Retina (tissue), 1 donor: ENCODE data around the gene MUTYH.
"Not testable (repeated sequence)": the region's sequence is repeated elsewhere in the genome, so short reads cannot be mapped to it uniquely, and the experiment has no call there.

Experiments
- DNase-seq: peaks from one replicate; pipeline ENCODE4 v3.0.0-alpha.2; 2016

The MUTYH gene

DNA sequence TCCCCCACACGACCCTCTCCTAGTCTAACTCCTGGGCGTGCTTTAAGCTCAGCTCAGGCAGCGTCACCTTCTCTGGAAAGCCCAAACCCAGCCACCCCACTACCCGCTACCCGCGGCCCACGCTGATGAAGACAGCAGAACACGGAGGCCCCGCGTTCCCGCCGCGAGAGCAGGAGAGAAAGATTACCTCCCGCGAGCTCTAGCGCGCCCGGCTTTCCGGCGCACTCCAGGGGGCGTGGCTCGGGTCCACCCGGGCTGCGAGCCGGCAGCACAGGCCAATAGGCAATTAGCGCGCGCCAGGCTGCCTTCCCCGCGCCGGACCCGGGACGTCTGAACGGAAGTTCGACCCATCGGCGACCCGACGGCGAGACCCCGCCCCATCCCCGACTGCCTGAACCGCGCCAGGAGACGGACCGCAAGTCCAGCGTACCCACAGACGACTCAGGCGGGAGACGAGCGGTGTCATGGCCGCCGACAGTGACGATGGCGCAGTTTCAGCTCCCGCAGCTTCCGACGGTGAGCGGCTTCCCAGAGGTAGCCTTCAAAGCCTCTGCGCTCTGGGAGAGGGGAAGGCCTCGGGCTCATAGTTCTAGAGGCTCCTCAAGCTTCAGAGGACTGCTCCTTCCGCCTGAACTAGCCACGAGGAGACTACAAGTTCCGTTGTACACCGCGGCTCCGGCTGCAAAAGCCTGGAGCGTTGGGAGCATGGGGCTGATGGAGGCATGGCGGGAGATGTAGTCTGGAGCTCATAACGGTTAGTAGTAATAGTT lies at the start of gene MUTYH, which contains the start of gene TOE1:
Gene MUTYH, minus strand, starts transcription at position 652 of the 770 bp plus-strand sequence. CDS start 5,935 bp downstream, outside the sequence.
Gene TOE1, plus strand, starts transcription at position 382 of the 770 bp plus-strand sequence. Its CDS starts 83 bp downstream, at position 465.
- peak; percentile 97 for DNase-seq

DNA sequence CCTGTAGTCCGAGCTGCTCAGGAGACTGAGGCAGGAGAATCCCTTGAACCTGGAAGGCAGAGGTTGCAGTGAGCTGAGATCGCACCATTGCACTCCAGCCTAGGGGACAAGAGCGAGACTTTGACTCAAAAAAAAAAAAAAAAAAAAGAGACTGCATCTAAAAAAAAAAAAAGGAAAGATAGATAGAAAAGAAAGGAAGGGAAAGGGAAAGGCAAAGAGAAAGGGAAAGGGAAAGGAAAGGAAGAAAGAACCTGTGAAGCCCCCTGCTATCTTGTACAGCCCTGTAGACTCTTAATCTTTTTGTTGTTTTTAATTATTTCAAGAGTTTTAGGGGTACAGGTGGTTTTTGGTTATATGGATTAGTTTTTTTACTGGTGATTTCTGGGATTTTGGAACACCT lies 46.0 kb upstream of the MUTYH start:
- no peak for DNase-seq

DNA sequence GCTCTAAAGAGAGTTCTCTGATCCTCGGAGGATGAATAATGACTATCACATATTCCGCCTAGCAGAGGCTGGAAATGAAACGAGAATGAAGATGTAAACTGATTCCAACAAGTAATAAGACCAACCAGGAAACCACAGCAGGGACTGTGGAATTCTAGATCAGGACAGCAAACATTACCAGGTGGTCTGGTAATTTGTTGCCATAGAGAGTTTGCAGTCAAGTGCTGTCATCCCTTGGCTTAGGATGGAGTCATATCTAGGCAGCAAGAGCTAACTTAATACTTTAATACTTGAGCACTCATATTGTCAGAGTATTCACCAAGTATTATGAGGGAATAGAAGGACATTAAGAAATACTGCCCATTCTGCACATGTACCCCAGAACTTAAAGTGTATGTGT lies 45.1 kb upstream of the MUTYH start:
- no peak for DNase-seq

DNA sequence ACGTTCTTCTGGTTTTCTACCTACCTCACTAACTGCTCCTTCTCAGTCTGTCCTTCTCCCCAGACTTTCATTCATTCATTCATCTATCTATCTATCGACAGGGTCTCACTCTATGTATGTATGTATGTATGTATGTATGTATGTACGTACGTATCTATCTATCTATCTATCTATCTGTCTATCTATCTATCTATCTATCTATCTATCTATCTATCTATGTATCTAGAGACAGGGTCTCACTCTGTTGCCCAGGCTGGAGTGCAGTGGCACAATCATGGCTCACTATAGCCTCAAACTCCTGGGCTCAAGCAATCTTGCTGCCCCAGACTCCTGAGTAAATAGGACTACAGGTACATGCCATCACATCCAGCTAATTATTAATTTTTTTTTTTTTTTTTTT lies 44.0 kb upstream of the MUTYH start:
- not testable (repeated sequence) for DNase-seq

DNA sequence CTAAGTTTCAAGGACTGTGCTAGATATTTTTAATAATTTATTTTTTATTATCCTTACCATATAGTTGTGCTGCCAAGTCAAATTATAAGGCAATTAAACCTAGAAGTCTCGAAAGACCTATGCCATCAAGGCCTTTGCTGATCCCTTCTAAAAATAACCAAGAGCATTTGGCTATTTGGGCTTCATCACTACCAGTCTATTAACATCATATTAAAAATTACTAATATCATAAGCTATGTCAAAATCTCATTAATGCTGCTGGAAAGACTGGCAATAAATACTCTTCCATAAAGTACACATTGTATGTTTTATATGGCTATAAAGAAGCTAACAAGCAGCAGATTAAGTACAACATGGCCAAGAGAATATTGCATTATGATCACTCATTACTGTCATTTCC lies 43.0 kb upstream of the MUTYH start:
- DNase-seq = no peak

DNA sequence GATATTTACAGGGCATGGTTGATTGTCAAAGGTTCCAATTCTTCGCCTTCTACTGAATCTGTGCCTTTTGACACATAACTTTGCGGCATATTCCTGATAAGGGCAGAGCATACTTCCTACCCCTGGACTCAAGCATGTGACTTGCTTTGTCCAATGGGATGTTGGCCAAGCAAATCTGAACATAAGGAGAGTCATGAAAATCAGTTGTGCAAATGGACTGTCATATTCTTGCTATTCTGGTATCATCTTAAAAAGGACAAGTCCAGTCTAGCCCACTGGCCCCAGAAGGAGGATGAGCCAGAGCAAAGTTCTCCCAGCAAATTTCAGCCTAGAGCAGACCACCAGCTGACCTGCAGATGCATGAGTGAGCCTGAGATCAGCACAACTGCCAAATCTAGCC lies 41.0 kb upstream of the MUTYH start:
- DNase-seq = no peak

DNA sequence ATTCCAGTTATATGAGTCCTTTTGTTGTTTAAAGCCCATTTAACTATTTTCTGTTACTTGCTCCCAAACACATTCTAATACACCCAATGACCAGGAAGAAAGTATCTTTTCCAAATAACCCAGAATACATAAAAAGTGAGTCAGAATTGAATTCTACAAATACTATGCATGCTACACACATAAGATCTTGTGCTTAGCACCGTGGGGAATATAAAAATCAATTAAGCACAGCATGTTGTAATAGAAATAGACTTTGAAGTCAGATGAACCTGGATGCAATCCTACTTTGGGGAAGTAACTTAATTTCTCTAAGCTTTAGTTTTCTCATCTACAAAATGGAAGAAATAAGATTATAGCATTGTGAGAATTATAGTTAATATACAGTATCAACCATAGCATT lies 40.5 kb upstream of the MUTYH start:
- no peak for DNase-seq

DNA sequence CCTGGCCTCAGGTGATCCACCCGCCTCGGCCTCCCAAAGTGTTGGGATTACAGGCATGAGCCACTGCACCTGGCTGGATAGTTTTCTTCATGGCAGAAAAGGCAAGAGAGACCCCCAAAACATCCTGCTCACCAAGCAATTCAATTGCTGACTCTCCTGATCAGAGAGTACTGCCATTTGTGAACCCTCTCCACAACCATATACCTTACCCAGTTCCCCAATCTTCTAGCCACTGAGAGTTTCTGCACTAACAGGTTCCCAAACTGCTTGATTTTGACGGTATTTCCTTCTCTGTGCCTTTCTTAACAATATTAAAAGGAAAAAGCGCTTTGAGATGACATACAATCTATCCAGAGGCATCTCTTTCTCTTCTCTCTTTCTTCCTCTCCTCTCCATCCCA lies 39.9 kb upstream of the MUTYH start:
- DNase-seq = no peak

DNA sequence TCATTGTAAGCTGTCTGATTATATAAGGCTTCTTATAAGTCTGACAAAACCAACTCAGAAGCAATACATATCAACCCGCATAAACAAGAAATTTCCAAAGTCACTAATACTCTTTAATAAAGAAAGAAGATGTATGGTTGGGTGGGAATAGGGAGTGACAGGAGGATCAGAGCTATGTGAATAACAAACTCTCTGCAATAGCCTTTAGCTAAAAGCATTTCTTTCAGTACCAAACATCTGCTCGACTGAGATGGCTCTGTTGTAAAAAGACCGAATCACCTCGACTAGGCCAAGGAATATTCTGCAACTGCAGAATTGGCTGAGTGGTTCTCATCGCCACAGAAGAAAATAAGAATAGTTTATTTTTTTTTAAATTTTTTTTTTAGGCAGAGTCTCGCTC lies 39.3 kb upstream of the MUTYH start:
- no peak for DNase-seq

DNA sequence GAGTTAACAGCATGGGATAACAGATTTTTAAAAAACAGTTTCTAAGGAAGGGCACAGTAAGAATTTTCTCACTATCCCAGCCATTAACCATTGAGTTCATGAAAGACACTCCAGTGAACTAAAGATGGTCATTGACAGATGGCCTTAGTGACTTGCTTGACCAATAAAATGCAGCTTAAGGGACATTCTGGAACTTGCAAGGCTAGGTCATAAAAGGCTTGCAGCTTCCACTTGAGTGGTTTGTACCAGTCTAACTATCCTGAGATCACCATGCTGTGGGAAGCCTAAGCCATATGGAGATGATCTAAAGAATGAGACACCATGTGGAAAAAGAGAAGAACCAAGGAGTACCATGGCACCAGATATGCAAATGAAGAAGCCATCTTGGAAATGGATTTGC lies 37.9 kb upstream of the MUTYH start:
- no peak for DNase-seq

DNA sequence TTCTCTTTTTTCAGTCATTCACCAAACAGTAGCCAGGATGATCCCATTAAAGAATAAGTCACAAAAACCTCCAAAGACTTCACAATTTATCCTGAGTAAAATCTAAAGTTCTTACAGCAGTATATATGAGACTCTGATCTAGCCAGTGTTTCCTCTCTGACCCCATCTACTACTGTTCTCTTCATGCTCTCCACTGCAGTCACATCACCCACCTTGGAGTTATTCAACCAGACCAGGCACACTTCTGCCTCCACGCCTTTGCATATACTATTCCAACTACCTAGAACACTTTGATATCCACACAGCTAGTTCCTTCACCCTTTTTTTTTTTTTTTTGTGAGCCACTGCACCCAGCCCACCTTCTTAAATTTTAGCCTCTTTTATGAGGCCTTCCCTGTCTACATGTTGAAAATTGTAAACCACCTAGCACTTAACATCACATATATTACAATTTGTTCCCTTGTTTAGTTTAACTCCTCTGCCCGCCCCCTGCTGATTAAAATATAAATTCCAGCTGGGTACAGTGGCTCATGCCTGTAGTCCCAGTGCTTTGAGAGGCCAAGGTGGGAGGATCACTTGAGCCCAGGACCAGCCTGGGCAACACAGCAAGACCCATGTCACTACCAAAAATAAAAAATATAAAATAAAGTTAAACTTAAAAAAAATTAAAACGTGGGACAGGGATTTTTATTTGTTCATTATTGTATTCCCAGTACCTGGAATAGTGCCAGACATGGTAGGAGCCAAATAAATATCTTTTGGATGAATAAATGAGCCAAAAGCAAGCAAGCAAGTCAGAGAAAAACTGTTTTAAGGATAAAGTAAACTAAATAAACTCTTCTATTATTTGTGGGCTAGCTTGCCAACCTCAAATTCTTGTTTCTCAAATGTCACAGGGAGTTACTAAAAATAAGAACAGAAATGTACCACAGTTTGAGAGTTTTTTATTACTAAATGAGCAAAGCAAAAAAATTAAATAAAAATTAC lies 35.2 kb upstream of the MUTYH start:
- no peak for DNase-seq

DNA sequence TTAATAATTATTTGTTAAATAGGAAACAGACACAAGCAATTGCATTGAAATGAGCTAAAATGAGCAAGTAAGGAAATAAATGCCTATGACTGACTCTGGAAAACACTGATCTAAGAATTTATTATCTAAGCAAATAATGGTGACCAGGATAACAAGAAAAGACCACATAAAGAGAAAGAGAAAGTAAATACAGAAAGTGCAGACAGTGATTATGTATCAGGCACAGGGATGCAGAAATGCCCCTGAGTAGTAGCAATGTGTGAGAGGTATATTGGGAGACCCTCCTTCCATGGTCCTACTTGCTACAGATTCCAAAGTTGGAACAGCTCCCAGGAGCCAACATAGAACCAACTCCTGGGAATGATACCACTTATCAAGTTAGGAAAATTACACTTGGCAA lies 33.3 kb upstream of the MUTYH start:
- DNase-seq = no peak

DNA sequence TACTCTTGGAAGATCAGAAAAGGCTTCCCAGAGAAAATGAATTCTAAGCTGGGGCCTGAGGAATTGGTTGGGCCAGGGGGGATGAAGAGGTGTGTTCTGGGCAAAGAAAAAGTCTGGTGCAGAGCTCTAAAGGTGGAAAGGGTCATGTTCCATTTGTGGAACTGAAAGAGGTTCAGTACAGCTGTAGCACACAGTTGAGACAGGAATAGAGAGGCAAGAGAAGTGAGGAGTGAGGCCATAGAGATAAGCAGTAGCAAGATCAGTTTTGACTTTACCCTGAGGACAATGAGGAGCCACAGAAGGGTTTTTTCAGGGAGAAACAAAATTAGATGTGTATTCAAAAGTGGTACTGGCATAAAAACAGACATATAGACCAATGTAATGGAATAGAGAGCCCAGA lies 30.3 kb upstream of the MUTYH start:
- DNase-seq = no peak

DNA sequence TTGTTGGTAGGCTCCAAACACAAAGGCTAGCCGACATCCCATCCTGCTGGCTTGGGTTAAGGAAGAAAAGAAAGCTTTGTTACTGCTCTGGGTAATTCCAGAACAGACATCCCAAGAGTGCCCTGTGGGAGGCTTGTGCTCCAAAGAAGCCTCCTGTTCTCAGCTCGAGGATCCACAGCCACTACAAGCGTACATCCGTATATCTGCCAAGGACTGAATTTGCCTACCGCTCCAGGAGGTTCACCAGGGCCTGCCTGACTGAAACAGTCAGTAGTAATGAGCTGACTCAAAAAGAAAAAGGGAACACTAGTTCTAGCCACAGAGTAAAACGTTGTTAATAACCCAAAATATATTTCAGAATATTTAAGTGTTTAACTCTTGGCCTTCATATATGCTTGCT lies 24.8 kb upstream of the MUTYH start:
- no peak for DNase-seq

DNA sequence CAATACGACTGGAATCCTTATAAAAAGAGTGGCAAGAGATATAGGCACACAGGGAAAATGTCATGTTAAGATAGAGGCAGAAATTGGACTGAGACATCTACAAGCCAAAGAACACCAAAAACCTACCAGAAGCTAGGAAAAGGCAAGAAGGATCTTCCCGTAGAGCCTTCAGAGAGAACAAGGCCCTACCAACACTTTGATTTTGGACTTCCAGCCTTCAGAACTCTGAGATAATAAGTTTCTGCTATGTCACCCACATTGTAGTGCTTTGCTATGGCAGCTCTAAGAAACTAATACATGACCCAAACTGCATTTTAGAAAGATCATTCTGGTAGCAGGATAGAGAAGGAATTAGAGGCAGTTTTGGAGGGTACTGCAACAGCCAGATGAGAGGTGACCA lies 24.1 kb upstream of the MUTYH start:
- DNase-seq = no peak

DNA sequence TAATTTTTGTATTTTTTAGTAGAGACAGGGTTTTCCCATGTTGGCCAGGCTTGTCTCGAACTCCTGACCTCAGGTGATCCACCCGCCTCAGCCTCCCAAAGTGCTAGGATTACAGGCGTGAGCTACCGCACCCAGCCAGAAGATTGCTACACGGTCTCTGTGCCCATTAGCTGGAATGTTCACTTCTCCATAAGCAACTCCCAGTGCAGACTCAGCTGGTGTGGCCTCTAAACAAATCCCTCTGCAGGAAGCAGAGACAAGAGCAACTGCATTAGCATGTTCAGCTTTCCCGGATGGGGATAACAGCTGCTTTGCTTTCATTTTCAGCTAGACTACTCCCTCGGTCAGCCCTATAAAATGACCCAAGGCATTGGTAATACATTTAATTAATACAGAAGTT lies 20.7 kb upstream of the MUTYH start:
- DNase-seq = not testable (repeated sequence)

DNA sequence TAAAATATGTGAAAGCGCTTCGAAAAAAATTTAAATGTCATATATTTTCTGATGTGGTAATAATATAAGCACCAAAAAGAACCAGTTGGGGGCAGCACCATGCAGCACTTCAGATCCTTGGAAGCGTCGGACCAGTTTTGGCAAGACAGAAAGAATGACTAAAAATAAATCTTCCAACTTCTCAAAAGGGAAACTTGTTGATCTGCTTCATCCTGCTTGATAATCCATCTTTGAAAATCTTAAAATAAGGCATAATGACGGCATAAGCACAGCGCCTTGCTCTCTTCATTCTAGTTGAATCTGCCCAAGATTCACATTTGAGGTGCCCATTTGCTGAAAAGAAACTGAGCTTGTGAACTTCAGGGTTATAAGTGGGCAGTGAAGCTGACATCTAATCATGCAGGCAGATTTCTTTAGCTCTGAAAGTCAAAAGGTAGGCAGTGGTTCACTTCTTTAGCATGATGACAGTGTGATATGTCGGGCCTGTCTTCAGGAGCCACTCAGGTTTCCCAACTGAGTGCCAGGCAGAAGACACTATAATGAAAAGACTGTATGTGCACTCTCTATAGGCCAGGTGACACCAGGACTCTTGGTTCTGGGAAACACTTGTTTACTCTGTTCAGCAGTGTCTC lies 19.8 kb upstream of the MUTYH start:
- DNase-seq = peak; percentile 44

DNA sequence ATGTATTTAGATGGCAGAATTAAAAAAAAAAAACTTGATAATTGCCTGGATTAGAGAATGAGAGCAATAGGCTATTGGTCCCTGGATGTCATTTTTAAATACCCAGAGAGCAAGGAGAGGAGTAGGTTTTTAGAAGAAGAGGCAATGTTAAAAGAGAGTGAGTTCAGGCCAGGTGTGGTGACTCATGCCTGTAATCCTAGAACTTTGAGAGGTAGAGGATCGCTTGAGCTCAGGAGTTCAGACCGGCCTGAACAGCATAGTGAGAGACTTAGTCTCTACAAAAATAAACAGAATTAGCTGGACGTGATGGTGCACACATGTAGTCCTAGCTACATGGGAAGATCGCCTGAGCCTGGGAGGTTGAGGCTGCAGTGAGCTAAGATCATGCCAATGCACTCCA lies 15.9 kb upstream of the MUTYH start:
- no peak for DNase-seq

DNA sequence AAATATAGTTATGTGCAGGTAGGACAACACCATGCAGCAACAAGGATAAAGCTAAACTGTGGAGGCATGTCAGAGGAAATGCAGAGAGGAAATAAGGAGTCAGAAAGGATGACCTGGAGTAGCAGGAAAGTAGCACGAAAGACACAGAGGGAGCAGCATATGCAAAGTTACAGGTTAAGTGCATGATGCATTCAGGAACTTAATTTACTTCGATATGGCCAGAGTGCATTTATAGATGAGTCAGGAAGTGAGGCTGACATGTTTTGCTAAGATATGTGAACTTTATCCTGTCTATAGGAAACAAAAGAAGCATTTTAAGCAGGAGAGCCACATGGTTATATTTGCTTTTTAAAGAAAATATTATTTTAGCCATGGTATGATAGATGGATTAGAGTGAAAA lies 15.4 kb upstream of the MUTYH start:
- DNase-seq = no peak

DNA sequence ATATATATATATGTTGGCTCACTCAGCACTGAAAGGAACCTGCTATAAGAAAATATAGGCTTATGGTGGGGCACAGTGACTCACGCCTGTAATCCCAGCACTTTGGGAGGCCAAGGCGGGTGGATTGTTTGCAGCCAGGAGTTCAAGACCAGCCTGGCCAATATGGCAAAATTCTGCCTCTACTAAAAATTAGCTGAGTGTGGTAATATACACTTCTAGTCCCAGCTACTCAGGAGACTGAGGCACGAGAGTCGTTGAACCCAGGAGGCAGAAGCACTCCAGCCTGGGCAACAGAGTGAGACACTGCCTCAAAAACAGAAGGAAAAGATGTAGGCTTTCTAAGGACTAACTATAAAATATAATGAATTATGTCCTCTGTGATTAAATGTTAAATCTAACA lies 14.6 kb upstream of the MUTYH start:
- DNase-seq = no peak

DNA sequence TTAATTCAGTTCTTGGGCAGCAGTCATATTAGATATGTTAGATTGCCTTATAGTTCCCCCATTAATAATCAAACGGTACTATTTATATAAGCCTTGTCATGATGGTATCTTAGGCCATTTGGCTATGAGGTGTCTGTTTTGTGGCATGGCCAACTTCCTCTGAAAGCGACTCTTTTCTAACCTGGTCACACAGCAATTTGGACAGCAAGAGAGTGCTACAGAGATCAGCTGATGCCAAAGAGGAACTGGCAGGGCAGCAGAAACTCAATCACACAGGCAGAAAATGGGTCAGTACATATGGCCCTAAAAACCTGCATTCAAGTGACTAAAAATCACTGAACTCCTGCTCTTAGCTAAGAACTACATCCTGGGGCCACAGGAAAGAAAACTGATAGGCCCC lies 13.4 kb upstream of the MUTYH start:
- no peak for DNase-seq

DNA sequence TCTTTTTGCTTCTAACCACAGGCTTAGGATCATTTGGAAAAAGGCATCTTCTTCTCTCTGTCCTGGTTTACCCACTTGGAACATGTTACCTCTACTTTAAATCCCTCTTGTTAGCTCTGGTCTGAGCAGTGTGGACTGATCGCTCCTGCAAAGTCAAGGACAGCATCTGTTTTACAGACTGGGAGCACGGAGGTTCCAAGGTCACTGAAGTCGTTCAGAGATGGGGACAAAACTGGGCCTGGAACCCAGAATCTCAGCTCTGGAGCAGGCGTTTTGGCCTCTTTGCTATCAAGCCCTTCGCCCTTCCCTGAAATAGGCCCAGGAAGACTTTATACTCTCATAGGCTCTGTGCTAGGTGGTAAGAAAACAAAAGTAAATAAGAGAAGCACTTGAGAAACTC lies 11.3 kb upstream of the MUTYH start:
- no peak for DNase-seq

DNA sequence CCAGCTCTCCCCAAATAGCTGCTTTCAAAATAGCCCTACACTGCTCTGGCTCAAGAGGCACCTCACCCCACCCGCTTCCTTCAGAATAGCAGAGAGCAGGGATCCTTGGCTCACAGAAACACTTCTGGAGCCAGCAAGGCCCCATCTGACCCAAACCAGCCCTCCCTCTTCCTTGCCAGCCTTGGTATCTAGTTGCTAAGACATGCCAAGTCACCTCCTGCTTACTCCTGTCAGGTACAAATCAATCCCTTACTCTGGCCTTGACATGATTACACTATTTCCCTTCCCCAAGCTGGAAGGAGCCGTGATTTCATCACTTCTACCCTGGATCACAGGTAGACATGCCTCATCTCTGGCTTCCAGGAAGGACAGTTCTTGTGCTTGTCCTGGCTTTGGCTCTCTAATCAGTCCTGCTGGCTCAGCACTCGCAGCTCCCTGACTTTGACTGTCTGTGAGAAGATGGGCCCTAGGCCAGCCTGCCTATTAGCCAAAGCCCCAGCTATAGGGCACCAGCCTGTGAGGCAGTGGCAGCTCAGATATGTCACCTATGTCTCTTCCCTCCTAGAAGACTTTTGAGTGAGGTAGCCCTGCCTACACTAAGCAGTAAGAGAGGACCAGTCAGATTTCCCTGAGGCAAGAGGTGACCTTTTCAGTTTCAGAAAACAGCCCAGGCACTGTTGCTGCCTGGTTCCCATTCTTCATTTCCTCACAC lies 8.9 kb upstream of the MUTYH start:
- no peak for DNase-seq
